Fibroblast of pulmonary artery (primary cell): ENCODE results near the gene CDT1.

Source experiments
- DNase-seq: peaks from one replicate; pipeline ENCODE4 v3.0.0-alpha.2; 2010; ENCODE audit warnings: low read depth
- H3K4me3 ChIP-seq: replicated peaks from 2 replicates; pipeline ENCODE4 v1.5.1; 2011; ENCODE audit warnings: low read depth, mild to moderate bottlenecking, control low read depth, low read length, moderate library complexity
- TF ChIP-seq, protein P1 (sequence below): IDR thresholded peaks from 2 replicates; pipeline ENCODE4 v1.5.1; 2011; ENCODE audit warnings: mild to moderate bottlenecking, control low read depth, low read length, inconsistent platforms; ENCODE audit errors: missing control alignments

Gene CDT1

DNA sequence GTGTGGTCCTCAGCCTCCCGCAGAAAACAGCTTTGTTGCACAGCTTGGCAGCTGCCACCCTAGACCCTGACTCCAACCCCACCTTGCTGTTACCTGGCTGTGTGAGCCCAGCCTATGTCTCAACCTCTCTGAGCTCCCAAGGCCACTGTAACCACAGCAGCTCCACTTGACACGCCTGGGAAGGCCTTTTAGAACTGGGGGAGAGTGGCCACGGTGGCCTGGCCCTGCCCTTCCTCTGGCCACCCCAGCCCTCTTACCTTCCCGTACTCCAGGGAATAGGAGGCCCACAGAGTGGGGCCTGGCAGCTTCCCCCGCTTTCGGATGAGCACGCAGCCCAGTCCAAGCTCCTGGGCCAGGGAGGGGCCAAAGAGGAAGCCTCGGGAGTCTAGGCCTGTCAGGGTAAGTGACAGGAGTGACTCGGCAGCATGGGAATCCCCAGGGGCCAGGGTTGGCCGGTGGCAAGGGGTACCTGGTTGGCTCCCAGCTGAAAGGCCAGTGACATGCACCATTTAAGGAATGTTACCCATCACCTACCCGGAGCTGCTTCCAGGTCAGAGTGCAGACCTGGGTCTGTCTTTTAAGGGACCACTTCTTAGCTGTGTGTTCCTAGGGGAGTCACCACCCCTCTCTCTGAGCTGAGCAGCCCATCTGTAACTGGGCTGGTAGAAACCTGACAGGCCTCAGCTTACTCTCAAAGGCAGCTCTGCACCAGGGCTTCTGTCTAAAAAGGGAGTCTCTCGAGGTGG lies 6.8 kb downstream of the CDT1 start:
- H3K4me3 ChIP-seq: peak overlapping the region; percentile 70
- DNase-seq: no peak
- TF ChIP-seq, protein P1, sequence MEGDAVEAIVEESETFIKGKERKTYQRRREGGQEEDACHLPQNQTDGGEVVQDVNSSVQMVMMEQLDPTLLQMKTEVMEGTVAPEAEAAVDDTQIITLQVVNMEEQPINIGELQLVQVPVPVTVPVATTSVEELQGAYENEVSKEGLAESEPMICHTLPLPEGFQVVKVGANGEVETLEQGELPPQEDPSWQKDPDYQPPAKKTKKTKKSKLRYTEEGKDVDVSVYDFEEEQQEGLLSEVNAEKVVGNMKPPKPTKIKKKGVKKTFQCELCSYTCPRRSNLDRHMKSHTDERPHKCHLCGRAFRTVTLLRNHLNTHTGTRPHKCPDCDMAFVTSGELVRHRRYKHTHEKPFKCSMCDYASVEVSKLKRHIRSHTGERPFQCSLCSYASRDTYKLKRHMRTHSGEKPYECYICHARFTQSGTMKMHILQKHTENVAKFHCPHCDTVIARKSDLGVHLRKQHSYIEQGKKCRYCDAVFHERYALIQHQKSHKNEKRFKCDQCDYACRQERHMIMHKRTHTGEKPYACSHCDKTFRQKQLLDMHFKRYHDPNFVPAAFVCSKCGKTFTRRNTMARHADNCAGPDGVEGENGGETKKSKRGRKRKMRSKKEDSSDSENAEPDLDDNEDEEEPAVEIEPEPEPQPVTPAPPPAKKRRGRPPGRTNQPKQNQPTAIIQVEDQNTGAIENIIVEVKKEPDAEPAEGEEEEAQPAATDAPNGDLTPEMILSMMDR: no peak

GRCh38 chr16:88810912-88811768 lies 7.6 kb downstream of the CDT1 start:
- DNase-seq: peak; percentile 79
- TF ChIP-seq, protein P1: no peak
- H3K4me3 ChIP-seq: peak overlapping the region; percentile 70

- TF ChIP-seq, protein P1: no peak
- DNase-seq: peak; percentile 96
- H3K4me3 ChIP-seq: peak within 1 kb of the TSS; percentile 70
Observed at GRCh38 chr16:88811769-88812512, 8.4 kb downstream of the CDT1 start, which contains the start of gene APRT. Gene APRT, minus strand, starts transcription at chr16:88811928. Its CDS starts 29 bp downstream, at chr16:88811899.

DNA sequence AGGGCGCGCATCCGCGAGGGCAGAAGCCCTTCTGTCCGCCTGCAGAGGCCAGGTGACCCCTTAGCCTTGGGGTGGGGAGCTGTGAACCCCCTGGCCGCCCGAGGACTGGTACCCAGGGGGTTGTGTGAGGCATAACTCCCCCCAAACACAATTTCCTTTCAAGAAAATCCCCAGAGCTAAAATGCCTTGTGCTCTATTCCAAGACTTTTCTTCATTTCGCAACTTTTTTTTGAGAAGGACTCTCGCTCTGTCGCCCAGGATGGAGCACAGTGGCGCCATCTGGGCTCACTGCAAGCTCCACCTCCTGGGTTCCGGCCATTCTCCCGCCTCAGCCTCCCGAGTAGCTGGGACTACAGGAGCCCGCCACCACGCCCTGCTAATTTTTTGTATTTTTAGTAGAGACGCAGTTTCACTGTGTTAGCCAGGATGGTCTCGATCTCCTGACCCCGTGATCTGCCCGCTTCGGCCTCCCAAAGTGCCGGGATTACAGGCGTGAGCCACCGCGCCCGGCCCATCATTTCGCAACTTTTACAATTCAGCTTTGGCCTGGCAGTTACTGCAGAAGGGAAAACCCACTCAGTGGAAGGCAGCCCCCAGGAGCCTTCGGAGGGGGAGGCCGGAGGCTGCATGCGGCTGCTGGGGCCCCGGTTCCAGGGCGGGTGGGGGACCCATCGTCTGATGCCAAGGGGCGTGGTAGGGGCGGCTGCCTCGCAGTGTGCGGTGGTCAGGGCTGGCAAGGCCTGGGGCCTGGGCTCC lies 9.1 kb downstream of the CDT1 start:
- TF ChIP-seq, protein P1: no peak
- H3K4me3 ChIP-seq: peak overlapping the region; percentile 56
- peak; percentile 58 for DNase-seq

DNA sequence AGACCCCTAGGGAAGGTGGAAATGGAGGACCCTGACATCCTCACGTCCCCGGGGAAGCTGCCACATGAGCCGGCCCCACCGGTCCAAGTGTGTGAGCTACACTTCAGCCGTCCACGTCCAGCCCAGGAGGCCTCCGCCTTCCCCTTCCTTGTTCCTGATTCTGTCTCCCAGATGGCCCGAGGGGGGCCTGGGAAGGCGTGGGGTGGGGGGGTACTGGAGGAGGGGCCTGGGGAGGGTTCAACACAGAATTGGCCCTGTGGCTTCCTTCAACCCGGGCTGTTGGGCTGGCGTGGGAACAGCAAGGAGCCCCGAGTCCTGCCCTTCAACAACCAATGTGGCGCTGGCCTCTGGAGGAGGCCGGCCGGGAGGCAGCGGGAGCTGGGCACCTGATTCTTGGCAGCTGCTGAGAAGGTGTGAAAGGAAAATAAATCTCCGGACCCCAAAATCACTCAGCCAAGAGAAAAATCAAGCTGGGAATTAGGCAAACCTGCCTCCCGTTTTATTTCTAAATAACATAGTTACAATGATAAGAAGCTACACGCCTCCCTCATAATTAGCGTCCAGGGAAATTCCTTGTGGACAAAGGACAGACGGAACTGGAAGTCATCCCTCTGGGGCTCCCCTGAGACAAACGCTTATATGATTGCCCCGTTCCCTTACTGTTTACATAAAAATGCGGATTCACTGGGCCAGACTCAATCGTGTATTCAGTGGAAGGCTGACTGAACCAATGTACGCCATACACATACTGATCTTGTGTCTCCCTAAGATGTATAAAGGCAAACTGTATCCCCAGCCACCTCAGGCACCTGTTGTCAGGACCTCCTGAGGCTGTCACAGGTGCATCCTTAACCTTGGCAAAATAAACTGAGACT lies 9.9 kb downstream of the CDT1 start:
- no peak overlapping the region for H3K4me3 ChIP-seq
- DNase-seq: no peak
- TF ChIP-seq, protein P1: no peak
